GM21529 (cell line): ENCODE results near the gene ZNF554.

Source experiments
- ATAC-seq: cut with Tn5 transposase; IDR thresholded peaks from one replicate; pipeline ENCODE4 v1.9.1; 2021; ENCODE audit not compliant: unreplicated experiment

The ZNF554 gene

DNA sequence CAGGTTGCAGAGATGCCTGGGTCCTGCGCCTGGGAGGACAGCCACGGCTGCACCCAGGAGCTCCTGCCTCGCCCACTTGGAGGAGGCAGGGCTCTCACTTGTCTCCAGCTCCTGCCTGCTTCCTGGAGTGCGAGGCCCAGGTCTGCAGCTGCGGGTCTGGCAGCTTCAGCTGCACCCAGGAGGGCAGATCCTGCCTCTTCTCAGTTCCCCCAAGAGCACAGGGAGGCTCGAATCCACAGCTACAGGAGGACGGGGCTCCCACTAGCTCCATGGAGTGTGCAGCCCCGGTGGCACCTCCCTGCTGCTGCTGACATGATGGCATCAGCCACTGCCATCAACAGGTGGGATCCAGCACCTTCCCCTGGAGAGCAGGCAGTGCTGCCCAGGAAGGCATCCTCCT lies 4.5 kb downstream of the ZNF554 start:
- no peak for ATAC-seq

DNA sequence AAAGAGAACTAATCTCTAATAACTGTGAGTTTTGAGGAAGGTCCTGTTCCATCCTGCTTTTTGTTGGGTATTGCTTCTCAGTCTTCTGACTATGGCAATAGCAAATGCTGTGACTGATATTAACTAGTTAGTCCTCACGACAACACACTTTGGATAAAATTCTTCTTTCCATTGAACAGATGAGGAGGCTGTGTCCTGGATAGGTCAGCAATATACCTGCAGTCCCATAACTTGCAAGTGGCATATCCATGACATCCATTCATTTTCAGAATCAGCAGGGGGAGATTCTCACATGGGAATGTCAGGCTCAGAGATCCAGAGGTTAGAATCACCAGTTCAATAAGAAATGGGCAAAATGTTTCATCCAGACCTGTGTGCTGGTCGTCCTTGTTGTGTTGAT lies 7.4 kb downstream of the ZNF554 start:
- ATAC-seq, result no peak

DNA sequence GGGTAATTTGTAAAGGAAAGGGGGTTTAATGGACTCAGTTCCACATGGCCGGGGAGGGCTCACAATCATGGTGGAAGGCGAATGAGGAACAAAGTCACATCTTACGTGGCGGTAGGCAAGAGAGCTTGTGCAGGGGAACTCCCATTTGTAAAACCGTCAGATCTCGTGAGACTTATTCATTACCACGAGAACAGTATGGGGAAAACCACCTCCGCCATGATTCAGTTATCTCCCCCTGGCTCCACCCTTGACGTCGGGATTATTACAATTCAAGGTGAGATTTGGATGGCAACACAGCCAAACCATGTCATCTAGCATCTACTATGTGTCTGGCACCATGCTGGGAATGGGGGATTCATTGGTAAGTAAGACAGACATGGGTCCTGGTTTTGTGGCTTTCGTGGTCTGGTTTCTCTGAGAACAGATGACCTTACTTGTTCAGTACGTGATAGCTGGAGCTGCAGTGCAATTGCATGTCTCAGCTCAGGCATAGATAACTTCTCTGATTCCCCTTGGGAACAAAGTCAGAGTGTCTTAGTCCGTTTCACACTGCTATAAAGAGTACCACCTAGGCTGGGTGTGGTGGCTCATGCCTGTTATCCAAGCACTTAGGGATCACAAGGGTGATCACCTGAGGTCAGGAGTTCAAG lies 8.3 kb downstream of the ZNF554 start:
- ATAC-seq, result no peak

DNA sequence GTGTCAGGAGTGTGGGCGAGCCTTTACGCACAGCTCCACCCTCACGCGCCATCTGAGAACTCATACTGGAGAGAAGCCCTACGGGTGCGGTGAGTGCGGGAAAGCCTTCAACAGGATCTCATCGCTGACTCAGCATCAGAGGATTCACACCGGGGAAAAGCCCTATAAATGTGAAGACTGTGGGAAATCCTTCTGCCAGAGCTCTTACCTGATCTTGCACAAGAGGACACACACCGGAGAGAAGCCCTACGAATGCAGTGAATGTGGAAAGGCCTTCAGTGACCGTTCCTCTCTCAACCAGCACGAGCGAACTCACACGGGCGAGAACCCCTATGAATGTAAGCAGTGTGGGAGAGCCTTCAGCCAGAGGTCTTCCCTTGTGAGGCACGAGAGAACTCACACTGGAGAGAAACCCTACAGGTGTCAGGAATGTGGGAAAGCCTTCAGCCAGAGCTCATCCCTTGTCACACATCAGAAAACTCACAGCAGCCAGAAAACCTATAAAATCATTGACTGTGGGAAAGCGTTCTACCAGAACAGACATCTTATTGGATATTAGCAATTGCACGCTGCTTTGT lies 14.7 kb downstream of the ZNF554 start:
- no peak for ATAC-seq

DNA sequence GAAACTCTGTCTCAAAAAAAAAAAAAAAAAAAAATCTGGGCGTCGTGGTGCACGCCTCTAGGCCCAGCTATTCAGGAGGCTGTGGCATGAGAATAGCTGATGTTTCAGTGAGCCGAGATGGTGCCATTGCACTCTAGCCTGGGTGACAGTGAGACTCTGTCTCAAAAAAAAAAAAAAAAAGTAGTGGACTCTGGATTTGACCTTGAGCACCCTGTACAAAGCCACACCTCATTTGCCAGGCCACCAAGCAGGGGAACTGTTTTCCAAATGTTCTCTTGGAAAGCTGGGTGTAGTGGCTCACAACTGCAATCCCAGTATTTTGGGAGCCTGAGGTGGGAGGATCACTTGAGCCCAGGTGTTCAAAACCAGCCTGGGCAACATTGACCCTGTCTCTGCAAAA lies 17.8 kb downstream of the ZNF554 start:
- no peak for ATAC-seq

DNA sequence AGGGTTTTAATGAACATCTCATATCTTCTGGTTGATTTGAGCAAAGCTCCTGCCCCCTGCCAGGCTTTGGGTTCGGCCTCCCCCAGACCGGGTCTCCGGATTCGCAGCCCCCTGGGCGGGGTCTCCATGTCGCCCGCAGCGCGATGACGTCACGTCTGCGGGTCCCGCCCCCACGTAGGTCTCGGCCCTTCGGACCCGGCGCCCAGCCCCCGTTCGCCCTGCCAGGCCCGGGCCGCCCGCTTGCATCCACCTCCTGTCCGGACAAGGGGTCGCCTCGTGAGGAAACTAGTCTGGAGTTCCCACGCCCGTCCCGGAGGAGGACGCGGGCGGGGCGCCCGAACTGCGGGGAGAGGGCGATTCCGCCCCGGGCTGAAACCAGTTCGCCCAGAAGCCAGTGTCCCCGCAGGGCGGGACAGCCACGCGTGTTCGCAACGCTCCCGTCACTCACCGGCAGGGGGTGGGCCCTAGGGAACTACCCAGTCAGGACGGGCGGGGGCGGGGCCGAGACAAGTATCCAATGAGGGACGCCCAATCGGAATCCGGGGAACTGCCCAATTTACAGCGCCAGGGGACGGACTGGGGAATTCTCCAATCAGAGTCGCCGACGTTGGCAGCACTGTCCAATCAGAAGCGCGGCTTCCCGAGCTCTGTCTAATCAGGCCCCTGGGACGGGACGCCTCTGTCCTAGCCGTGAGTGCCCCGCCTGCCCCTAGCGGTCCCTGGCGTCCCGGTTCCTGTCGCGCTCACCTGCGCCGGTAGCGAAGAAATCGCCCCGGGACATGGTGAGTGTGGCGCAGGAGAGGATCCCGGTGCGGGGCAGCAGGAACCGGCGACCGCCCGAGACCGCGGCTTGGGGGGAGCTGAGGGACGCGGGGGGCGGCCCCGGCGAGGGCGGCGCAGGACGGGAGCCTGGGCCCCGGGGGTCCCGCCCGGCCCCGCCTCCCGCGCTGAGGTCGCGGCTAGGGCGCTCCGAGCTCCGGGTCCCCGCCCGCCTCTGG lies 21.4 kb downstream of the ZNF554 start, which contains the start of gene ZNF555:
ZNF555 (plus strand) TSS at position 682 of the 998 bp plus-strand sequence; CDS start at position 780, 98 bp downstream.
- peak; percentile 90 for ATAC-seq

DNA sequence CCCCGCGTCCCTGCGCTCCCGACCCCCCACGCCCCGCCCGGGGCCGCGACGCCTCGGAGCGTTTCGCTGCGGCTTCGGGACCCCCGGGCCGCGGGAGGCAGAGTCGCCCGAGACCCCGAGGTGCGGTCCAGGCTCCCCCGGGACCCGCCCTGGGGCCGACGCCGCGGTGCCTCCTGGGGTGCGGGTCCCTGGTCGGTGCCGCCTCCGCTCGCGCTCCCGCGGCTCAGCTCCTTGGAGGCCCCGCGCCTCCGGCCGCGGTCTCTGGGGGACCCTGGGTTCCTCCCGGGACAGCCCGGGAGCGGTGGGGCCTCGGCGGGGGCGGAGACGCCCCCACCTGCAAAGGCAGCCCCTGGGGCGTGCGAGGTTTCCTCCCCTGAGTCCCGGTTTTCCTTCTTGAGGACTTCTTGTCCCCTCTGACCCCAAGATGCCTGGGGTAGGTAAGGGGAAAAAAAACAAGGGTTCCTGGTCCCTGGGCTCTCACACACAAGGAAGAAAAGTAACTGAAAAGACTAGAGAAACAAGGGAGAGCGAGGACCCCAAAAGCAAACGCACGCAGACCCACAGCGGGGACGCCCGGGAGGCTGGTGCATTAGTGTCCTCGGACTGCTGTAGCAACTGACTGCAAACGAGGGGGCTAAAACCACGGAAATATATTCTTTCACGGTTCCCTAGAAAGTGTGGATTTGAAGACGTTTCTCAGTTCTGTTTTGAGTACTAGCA lies 22.3 kb downstream of the ZNF554 start:
- ATAC-seq, result no peak

DNA sequence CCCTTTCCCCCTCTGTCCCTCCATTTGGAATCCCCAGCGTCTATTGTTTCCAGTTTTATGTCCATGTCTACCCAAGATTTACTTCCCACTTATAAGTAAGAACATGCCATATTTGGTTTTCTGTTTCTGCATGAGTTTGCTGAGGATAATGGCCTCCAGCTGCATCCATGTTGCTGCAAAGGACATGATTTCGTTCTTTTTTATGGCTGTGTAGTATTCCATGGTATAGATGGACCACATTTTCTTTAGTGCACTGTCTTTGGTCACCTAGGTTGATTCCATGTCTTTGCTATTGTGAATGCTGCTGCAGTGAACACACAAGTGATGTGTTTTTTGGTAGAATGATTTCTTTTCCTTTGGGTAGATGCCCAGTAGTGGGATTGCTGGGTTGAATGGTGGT lies 25.4 kb downstream of the ZNF554 start:
- ATAC-seq, result no peak

DNA sequence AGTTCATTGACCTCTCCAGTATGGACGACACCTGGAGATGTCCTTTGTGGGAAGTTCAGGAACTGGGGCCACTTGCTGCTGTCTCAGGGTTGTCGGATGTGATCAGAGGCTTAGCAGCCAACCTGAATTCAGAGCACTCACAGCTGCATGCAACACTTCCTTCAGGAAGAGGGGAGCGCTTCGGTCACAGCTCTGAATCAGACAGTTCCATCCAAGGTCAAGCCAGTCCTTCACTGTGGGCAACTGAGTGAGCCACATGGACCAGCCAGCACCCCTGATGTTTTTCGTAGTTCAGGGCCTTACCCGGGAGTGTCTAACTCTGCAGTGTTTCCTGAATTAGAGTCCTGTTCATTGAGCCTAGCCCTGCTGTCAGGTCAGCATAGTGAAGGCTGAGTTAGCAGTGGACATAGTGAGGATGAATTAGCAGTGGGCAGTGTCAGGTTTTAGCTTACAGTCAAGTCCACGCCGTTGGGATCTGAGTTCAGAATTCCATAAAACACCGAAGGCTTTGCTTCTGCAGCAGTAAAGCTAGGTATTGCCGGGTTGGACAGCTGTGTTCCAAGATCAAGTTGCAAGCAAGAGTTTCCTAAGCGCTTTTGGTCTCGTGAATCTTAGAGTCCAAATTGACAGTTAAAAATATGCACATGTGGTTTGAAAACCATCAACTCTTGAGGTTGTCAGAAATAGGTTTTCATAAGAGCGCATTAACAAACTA lies 26.7 kb downstream of the ZNF554 start:
- ATAC-seq, result no peak

DNA sequence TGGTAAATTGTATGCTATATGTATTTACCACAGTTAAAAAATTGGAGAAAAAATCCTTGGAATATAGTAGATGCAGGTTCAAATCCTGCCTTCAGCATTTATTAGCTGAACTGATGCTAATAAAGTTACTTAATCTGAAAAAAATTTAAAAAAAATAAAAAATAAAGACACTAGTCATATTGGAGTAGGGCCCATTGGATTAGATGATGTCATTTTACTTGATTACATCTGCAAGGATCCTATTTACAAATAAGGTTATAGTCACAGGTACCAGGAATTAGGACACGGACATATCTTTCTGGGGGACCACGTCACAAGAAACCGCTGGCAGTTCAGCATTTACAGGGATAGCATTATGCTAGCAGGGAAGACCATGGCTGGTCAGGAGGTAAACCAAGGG lies 27.8 kb downstream of the ZNF554 start:
- ATAC-seq, result no peak

DNA sequence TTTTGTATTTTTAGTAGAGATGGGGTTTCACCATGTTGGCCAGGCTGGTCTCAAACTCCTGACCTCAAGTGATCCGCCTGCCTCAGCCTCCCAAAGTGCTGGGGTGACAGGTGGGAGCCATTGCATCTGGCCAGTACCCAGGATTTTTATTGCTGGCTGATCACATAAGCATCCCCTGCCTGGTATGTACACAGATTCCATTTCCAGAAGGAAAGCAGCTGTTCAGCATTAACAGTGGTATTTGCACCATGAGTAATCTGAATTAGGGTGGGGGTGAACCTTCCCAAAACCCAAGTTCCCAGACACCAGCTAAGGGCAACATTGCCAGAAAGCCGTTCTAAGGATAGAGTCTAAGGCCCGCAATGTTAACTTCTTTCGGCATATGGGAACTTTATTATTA lies 28.9 kb downstream of the ZNF554 start:
- ATAC-seq, result no peak

DNA sequence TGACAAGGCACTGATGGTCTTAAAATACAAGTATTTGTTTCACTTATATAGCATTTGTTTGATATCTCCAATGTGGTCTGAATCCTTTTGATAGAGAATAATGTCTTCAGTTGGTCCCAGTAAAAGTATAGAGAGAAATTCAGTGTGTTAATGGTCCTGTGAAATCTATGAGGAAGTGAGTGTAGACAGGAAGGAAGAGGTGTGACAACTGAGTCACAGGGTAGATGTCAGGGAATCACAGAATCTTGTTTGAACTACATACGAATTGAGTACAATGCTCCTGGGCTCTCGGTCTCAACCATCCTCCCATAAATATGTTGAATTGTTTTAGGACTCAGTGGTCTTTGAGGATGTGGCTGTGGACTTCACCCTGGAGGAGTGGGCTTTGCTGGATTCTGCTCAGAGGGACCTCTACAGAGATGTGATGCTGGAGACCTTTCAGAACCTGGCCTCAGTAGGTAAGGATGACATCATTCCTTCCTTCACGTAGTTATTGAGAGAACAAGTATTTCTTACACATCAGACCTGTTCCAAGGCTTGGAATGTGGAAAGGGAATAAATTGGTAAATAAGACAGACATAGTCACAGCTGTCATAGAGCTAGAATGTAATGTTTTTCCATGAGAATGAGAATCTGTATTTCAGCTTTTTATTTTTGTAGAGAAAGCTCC lies 30.7 kb downstream of the ZNF554 start:
- ATAC-seq, result no peak

DNA sequence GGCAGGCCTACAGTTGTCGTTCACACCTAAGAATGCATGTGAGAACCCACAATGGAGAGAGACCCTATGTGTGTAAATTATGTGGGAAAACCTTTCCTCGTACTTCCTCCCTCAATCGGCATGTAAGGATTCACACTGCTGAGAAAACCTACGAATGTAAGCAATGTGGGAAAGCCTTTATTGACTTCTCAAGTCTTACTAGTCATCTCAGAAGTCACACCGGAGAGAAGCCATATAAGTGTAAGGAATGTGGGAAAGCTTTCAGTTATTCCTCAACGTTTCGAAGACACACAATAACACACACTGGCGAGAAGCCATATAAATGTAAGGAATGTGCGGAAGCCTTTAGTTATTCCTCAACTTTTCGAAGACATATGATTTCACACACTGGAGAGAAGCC lies 32.9 kb downstream of the ZNF554 start:
- no peak for ATAC-seq

DNA sequence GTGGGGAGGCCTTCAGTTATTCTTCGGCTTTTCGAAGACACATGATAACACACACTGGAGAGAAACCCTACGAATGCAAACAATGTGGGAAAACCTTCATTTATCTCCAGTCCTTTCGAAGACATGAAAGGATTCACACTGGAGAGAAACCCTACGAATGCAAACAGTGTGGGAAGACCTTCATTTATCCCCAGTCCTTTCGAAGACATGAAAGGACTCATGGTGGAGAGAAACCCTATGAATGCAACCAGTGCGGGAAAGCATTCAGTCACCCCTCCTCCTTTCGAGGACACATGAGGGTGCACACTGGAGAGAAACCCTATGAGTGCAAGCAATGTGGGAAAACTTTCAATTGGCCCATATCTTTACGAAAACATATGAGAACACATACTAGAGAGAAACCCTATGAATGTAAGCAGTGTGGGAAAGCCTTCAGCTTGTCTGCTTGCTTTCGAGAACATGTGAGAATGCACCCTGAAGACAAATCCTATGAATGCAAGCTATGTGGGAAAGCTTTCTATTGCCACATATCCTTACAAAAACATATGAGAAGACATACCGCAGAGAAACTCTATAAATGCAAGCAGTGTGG lies 33.4 kb downstream of the ZNF554 start:
- ATAC-seq, result no peak

DNA sequence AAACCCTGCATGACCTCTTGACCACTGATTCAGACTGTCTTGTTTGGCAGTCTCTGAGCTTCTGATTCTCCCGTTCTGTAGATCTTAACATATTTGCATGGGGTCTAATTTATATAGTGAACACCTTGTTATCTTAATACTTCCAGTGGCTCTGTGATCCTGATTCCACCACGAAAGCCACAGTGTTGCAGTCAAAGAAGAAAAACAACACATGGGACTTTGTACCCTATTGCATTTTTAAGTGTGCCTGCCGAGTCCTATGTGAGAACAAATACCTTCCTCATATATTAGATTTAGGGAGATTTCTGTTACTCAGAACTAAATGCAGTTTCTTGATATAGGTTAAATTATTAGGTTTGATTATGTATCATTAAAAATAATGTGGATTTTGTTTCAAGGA lies 35.2 kb downstream of the ZNF554 start:
- ATAC-seq, result no peak

DNA sequence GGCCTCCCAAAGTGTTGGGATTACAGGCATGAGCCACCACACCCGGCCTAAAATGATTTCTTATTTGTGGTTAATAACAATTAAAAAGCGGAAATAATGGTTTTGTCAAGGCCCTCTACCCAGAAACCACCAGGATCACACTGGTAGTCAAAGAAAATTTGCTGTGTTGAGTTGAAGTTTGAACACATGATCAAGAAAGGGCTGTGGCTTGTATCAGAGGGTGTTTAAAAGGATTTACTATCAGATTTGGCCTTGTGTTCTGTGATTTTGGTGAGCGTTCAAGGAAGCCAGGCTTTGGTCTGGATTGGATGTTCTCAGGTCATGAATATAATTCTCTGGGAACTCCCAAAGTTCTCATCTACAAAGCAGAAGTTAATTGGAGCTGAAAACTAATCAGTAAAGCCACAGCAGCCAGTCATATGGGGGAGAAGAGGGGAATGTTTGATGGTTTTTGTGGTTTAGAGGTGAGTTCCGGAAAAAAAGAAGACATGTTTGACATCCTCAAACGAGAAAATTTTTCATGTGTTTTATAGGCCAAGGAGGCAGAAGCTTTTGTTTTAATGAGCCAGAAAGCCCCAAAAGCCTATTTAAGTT lies 36.9 kb downstream of the ZNF554 start:
- ATAC-seq, result no peak

DNA sequence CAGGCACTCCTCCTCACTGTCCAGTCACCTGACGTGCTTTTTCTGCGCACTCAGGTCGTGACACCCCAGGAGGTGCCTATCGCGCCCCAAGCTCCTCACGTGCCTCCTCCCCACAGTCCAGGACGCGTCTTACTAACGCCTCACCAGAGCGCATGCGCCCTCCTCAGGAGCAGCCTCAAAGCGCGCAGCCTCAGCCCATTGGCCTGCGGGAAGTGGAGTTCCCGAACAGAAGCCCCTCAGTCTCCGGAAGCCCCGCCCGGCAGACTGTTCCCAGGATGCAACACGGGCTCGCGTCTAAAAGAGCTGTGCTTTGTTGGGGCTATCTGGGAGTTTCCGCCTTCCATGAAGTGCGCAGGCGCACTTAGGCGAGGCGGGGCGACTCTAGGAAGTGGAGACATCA lies 39.2 kb downstream of the ZNF554 start:
- no peak for ATAC-seq

DNA sequence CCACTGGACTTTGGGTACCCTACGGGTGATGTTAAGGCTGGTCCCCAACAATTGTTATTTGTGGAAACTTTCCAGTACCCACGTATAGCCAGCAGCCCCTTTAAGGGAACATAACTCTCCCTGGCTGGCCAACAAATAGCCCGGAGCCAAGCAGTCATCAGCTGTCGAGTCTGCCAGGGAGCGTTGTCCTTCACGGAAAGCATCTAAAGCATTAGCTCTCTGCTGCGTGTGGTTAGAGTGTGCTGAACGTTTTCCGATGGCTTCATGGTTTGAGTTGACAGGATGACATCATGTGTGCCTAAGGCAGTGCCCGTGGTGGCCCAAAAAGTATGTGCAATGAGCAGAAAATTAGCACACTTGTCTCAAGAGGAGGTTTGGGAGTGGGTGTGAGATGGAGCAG lies 44.1 kb downstream of the ZNF554 start:
- no peak for ATAC-seq
